H1 (cell line): Measurements from ENCODE around the gene MRPS30. TPM values are rescaled to one million over a fixed set of nuclear protein-coding genes. Genes with fewer than 3 reads are reported as not detected.
"Not testable (repeated sequence)": the region's sequence is repeated elsewhere in the genome, so short reads cannot be mapped to it uniquely, and the experiment has no call there.

Experiments used
- CTCF ChIA-PET: fragments of 300-600 bp; sonication (Branson Sonifier 250); formaldehyde crosslinking; loops from one replicate; lab custom pipeline; 2021; ENCODE audit not compliant: partially characterized antibody; lab: Charles Lee
- POLR2A ChIA-PET: fragments of 300-600 bp; sonication (Branson Sonifier 250); formaldehyde crosslinking; loops from one replicate; lab custom pipeline; 2021; ENCODE audit warnings: inconsistent platforms; ENCODE audit not compliant: partially characterized antibody; lab: Charles Lee
- DNase-seq, 2 experiments: peaks; one replicate each; pipeline versions ENCODE4 v3.0.0 to v3.0.0-alpha.2; 2010 to 2022; ENCODE audit warnings: low spot score in 2 of 2, low read depth in 1 of 2, mixed read lengths in 1 of 2
- FAIRE-seq: peaks from 2 replicates; lab custom pipeline; 2011; peaks lifted over from hg19 to GRCh38; lab: Jason Lieb, UNC
- H2AFZ ChIP-seq: 2 replicates; pipeline ENCODE4 v1.8.1; 2012; ENCODE audit warnings: low read length, inconsistent platforms
- H2AK5ac ChIP-seq: 2 replicates; pipeline ENCODE4 v1.6.1; 2013; ENCODE audit warnings: low read depth, low read length
- H2BK120ac ChIP-seq: replicated peaks from 2 replicates; pipeline ENCODE3; 2013; ENCODE audit warnings: low read depth, low read length, inconsistent platforms
- H2BK12ac ChIP-seq: 2 replicates; pipeline ENCODE4 v1.6.1; 2013; ENCODE audit warnings: low read depth, low read length
- H2BK15ac ChIP-seq: 2 replicates; pipeline ENCODE4 v1.6.1; 2013; ENCODE audit warnings: low read length
- H2BK20ac ChIP-seq: 2 replicates; pipeline ENCODE4 v1.6.1; 2013; ENCODE audit warnings: low read length
- H2BK5ac ChIP-seq: 2 replicates; pipeline ENCODE4 v1.6.1; 2013; ENCODE audit warnings: low read depth, low read length
- H3K14ac ChIP-seq: 2 replicates; pipeline ENCODE4 v1.6.1; 2013; ENCODE audit warnings: inconsistent platforms; ENCODE audit not compliant: insufficient read length
- H3K18ac ChIP-seq: 2 replicates; pipeline ENCODE4 v1.6.1; 2013; ENCODE audit warnings: low read length; ENCODE audit errors: extremely low read depth
- H3K23ac ChIP-seq: 2 replicates; pipeline ENCODE4 v1.6.1; 2013; ENCODE audit warnings: inconsistent platforms; ENCODE audit not compliant: insufficient read length
- H3K23me2 ChIP-seq: 2 replicates; pipeline ENCODE4 v1.6.1; 2013; ENCODE audit warnings: low read depth, low read length
- H3K27ac ChIP-seq: 2 replicates; pipeline ENCODE4 v1.6.1; 2011; ENCODE audit warnings: low read depth, low read length, inconsistent platforms
- H3K27me3 ChIP-seq, 4 experiments: replicated peaks in 1 of 4; 1 replicate in 1 of 4; 2 replicates in 3 of 4; pipeline versions ENCODE4 v1.6.1 to v1.8.1; 2011 to 2013; ENCODE audit warnings: low read length in 3 of 4, mild to moderate bottlenecking in 3 of 4, inconsistent platforms in 2 of 4, mixed read lengths in 2 of 4, moderate library complexity in 1 of 4; ENCODE audit not compliant: control insufficient read depth in 3 of 4, insufficient read depth in 3 of 4; ENCODE audit errors: extremely low read depth in 1 of 4
- H3K36me3 ChIP-seq, 4 experiments: 2 replicates each; pipeline versions ENCODE4 v1.6.1 to v1.8.1; 2011 to 2013; ENCODE audit warnings: mild to moderate bottlenecking in 4 of 4, low read length in 3 of 4, moderate library complexity in 2 of 4, control low read depth in 1 of 4, inconsistent platforms in 1 of 4; ENCODE audit not compliant: insufficient read depth in 4 of 4, control insufficient read depth in 2 of 4
- H3K4ac ChIP-seq: replicated peaks from 2 replicates; pipeline ENCODE3; 2013; ENCODE audit warnings: low read length, low read depth, mixed read lengths, inconsistent platforms; ENCODE audit not compliant: insufficient read length
- H3K4me1 ChIP-seq, 4 experiments: replicated peaks in 1 of 4; 1 replicate in 1 of 4; 2 replicates in 3 of 4; pipeline versions ENCODE4 v1.6.1 to v1.8.1; 2011 to 2013; ENCODE audit warnings: low read length in 3 of 4, inconsistent platforms in 2 of 4, mixed read lengths in 1 of 4; ENCODE audit not compliant: insufficient read depth in 4 of 4, control insufficient read depth in 3 of 4
- H3K4me2 ChIP-seq, 2 experiments: 2 replicates each; pipeline versions ENCODE4 v1.6.1 to v1.8.1; 2011 to 2013; ENCODE audit warnings: low read depth in 2 of 2, low read length in 2 of 2, control low read depth in 1 of 2, inconsistent platforms in 1 of 2, mild to moderate bottlenecking in 1 of 2; ENCODE audit not compliant: insufficient read depth in 1 of 2
- H3K4me3 ChIP-seq, 4 experiments: fragments of 200-600, 300-600 bp in 1 of 4; sonication (generic), shearing (Covaris generic), sonication (Bioruptor Twin) in 1 of 4; 2 replicates each; pipeline versions ENCODE4 v1.5.1 to v1.8.1; 2011 to 2016; ENCODE audit warnings: low read length in 4 of 4, low read depth in 3 of 4, control low read depth in 2 of 4, inconsistent platforms in 2 of 4, mild to moderate bottlenecking in 2 of 4, mixed read lengths in 1 of 4, moderate library complexity in 1 of 4; ENCODE audit not compliant: insufficient read depth in 2 of 4; ENCODE audit errors: extremely low read depth in 1 of 4
- H3K56ac ChIP-seq: replicated peaks from 2 replicates; pipeline ENCODE3; 2013; ENCODE audit warnings: low read depth, mild to moderate bottlenecking, mixed read lengths, low read length, inconsistent platforms; ENCODE audit not compliant: insufficient read length
- H3K79me1 ChIP-seq: 2 replicates; pipeline ENCODE4 v1.6.1; 2013; ENCODE audit warnings: low read depth, low read length, control low read depth
- H3K79me2 ChIP-seq, 2 experiments: 2 replicates each; pipeline versions ENCODE4 v1.6.1 to v1.8.1; 2012 to 2013; ENCODE audit warnings: low read length in 2 of 2, mild to moderate bottlenecking in 2 of 2, inconsistent platforms in 1 of 2; ENCODE audit not compliant: insufficient read depth in 2 of 2, control insufficient read depth in 1 of 2
- H3K9ac ChIP-seq, 4 experiments: replicated peaks in 1 of 4; 1 replicate in 1 of 4; 2 replicates in 3 of 4; pipeline versions ENCODE4 v1.6.1 to v1.8.1; 2011 to 2013; ENCODE audit warnings: low read depth in 3 of 4, low read length in 3 of 4, control low read depth in 2 of 4, mild to moderate bottlenecking in 2 of 4, moderate library complexity in 2 of 4, inconsistent platforms in 1 of 4; ENCODE audit errors: extremely low read depth in 1 of 4
- H3K9me3 ChIP-seq, 2 experiments: 2 replicates each; pipeline versions ENCODE4 v1.6.1 to v1.8.1; 2012 to 2013; ENCODE audit warnings: mild to moderate bottlenecking in 2 of 2, moderate library complexity in 2 of 2, control low read depth in 1 of 2, inconsistent platforms in 1 of 2, low read depth in 1 of 2, low read length in 1 of 2, mixed read lengths in 1 of 2; ENCODE audit not compliant: insufficient read depth in 2 of 2
- H4K20me1 ChIP-seq, 2 experiments: replicated peaks in 1 of 2; 2 replicates each; pipeline versions ENCODE3 to v1.8.1; 2011 to 2013; ENCODE audit warnings: inconsistent platforms in 2 of 2, low read length in 2 of 2, mild to moderate bottlenecking in 1 of 2; ENCODE audit not compliant: insufficient read depth in 2 of 2, control insufficient read depth in 1 of 2
- H4K5ac ChIP-seq: 2 replicates; pipeline ENCODE4 v1.6.1; 2013; ENCODE audit warnings: low read length, low read depth, mixed read lengths, inconsistent platforms; ENCODE audit not compliant: insufficient read length
- H4K8ac ChIP-seq: 2 replicates; pipeline ENCODE4 v1.8.0; 2013; ENCODE audit warnings: mild to moderate bottlenecking, moderate library complexity, low read length, inconsistent platforms; ENCODE audit not compliant: insufficient read depth; ENCODE audit errors: extremely low read depth
- H4K91ac ChIP-seq: replicated peaks from 2 replicates; pipeline ENCODE3; 2013; ENCODE audit warnings: low read length, mixed read lengths, inconsistent platforms; ENCODE audit not compliant: insufficient read length
- WGBS, 2 experiments: shearing (Covaris generic) in 1 of 2; methylation state at CpG; one replicate each; pipeline versions ENCODE4 v1.1.6 to v1.1.7; 2013 to 2015; ENCODE audit warnings: low lambda C conversion rate in 2 of 2, mixed read lengths in 2 of 2, inconsistent platforms in 1 of 2, low coverage in 1 of 2, missing lambda C conversion rate in 1 of 2; ENCODE audit not compliant: insufficient replicate concordance in 2 of 2, insufficient coverage in 1 of 2, insufficient read length in 1 of 2; ENCODE audit errors: extremely low coverage in 1 of 2, missing lambda C conversion rate in 1 of 2; 5-methylcytosine and 5-hydroxymethylcytosine counted together
- polyA plus RNA-seq, 7 experiments: library from polyadenylated mRNA; depleted of rRNA in 3 of 7; stranded (reverse) in 5 of 7; unstranded in 2 of 7; fragments of >200 nt in 5 of 7; fragments of 200-250 nt in 2 of 7; gene quantifications; 1 replicate in 5 of 7; 2 replicates in 1 of 7; 4 replicates in 1 of 7; pipeline versions ENCODE4 v1.2.1 to v1.2.3, GENCODE V29; 2011 to 2013; ENCODE audit warnings: missing spikeins in 2 of 7, mixed read lengths in 2 of 7
- total RNA-seq: library from RNA; stranded (reverse); fragmentation: NEBNext Ultra II Directional; extraction: Animal tissue kit (Norgen Biotek cat#: 25700); gene quantifications from 2 replicates; pipeline ENCODE4 v1.2.1, GENCODE V29; 2021

MRPS30 gene
- total and polyA plus RNA-seq, 2 of the 8 experiments (the other 6 are each of a cell fraction or from before 2014, with no cell fraction given): 61.9 to 85.2 TPM

- H2BK120ac ChIP-seq, H3K18ac ChIP-seq, H2BK12ac ChIP-seq, H2BK15ac ChIP-seq, H4K5ac ChIP-seq, H2BK5ac ChIP-seq, H3K27ac ChIP-seq, DNase-seq, H3K79me1 ChIP-seq, H3K4me2 ChIP-seq, H2AK5ac ChIP-seq, H2BK20ac ChIP-seq, H3K79me2 ChIP-seq, H4K20me1 ChIP-seq, H3K23ac ChIP-seq, H4K8ac ChIP-seq, H3K14ac ChIP-seq, H3K4me3 ChIP-seq, H3K56ac ChIP-seq, H2AFZ ChIP-seq, POLR2A ChIA-PET, H3K4ac ChIP-seq, H3K36me3 ChIP-seq, H3K9ac ChIP-seq, FAIRE-seq, H4K91ac ChIP-seq, H3K23me2 ChIP-seq, H3K27me3 ChIP-seq, H3K4me1 ChIP-seq: not testable (repeated sequence)
- H3K9me3 ChIP-seq: peaks cover 22 to 41% of the 10 kb centered on the region in 2 experiments
- CTCF ChIA-PET: interaction anchor here (0.7 to 1.4 kb wide), 2 partner anchors 16 to 353 kb away, joined by 3 to 4 read pairs; no protein-coding TSS in a partner anchor
- WGBS, 2 experiments: 90% methylated on average over 11 of the region's 11 CpGs; no CpG with 5 or more reads in 1 of the 2 experiments
Observed at GRCh38 chr5:44789372-44789995, 19.3 kb upstream of the MRPS30 start.
